Putamen (tissue), 1 donor: ENCODE measurements around the gene RBM18.

ENCODE experiments used
- DNase-seq: peaks from one replicate; pipeline ENCODE4 v3.0.0-alpha.2; 2016; ENCODE audit warnings: low spot score

The RBM18 gene

DNA sequence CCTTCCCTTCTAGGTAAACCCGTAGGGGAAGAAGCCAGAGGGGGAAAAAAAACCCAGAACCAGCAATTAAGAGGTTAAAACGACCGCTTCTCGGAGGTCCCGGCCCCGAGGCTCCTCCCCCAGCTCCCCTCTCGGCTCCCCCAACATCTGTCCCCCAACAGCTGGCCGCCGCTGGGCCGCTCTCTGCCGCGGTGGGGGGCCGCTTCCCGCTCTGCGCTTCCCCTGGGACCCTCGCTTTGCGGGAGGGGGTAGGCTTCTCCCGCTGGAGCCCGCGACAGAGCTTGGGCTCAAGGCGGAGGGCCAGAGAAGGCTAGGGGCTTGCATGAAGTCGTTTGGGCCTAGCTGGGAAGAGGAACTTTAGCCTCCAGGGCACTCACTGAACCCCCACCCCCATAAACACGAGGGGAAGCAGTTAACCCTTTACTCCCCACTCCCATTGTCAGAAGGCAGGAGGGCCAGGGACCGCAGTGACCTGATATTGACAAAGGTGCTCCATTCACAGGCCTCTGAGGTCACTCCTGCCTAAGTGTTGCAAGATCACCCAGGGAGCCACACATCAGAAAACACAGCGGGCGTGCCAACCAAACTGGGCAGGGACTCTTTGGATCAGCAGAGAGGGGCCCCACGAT, 43.3 kb downstream of the RBM18 start:
- DNase-seq: no peak

GRCh38 chr9:122220673-122221182, 43.9 kb downstream of the RBM18 start:
- no peak for DNase-seq

- DNase-seq: no peak
Measured at GRCh38 chr9:122219856-122220672, 44.6 kb downstream of the RBM18 start.

DNA sequence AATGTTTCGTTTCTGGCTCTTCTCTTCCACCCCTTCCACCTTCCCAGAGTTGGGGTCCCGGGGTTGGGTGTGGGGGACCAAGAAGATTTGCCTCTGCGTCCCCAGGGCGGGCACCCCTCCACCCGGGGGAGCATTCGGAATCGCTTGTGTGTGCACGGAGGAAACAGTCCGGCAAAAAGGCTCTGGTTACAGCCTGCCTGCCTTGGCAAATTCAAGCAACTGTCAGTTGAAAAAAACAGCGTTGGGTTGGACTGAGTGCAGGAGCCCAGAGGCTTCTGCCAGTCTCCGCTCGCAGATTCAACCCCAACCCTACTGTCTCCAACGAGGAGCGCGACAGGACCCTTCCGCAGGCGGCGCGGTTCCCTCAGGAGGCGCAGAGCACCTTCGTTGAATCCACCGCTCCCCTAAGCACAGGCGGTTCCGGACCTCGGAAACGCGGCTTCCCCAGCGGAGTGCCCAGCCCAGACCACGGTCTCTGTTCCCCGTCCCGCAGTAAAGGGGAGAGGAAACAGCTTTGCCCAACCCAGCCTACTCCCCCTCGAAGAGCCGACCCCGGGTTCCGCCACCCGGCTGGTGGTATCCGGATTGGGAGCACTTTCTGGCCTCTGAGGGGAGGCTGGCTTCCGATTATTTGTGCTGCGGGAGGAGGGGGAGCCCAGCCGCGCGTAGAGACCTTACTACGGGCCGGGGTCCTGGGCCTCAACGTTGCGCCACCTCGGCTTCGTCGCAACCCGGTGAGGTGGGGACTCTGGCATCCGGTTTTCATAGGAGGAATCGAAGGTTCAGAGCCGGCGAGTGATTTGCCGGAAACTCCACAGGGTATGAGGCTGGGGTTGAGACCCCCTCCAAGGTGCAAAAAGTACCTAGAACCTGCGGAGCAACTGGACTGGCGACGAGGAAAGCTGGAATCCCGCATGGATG, 45.4 kb downstream of the RBM18 start:
- DNase-seq: no peak

GRCh38 chr9:122218071-122218934, 46.3 kb downstream of the RBM18 start:
- DNase-seq: no peak

- DNase-seq: no peak
Measured at GRCh38 chr9:122217640-122218039, 47.0 kb downstream of the RBM18 start.

DNA sequence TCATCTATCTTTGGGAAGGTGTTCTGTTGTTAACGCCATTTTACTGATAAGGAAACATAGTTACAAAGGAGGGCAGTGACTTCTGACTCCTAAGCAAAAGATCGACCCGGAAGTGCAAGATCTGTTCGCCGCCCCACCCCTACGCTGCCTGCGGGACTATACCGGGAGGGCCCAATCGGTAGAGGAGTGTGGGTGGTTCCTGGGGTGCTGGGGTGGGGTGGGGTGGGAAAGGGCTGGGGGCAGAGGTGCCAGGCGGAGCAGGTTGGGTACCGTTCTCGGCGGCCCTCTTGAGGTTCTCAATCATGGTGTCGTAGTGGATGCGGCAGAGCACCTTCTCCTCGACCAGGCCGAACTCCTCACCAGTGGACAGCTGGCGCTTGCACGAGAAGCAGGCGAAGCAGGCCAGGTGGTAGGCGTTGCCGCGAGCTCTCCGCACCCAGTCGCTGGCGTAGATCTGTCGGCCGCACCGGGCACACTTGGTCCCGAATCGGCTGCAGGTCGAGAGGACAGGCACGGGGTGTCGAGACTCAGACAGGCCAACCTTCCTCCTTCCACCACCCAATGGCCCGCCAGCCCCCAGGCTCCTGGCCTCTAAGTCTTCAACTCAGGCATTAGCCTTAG, 47.7 kb downstream of the RBM18 start:
- no peak for DNase-seq

GRCh38 chr9:122216138-122216797, 48.4 kb downstream of the RBM18 start:
- DNase-seq: no peak

- DNase-seq: no peak
Measured at GRCh38 chr9:122215663-122216062, 49.0 kb downstream of the RBM18 start.

- DNase-seq: no peak
Measured at GRCh38 chr9:122214507-122214906, 50.1 kb downstream of the RBM18 start.

GRCh38 chr9:122213589-122214413, 50.8 kb downstream of the RBM18 start:
- DNase-seq: no peak

DNA sequence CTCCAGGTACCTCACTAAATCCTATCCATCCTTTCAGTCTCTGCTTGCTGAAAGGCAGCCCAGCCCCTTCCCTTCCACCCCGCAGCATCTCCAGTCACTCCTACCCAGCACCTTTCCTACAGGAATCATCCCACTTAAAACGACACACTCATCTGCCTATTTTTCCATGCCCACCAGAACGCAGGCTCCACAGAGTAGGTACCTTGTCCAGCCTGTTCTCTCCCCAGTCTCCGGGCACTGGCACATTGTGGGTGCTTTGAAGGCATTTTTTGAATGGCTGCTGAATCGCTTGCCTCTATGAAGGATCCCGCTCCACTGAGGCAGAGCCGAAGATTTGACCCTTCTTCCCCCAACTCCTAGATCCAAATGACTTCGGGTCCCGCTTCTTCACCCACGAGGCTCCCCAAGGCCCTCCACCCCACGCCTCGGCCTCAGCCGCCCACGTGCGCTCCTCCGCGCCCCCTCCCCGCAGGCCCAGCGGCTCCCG, 51.5 kb downstream of the RBM18 start:
- DNase-seq: no peak

GRCh38 chr9:122212473-122213004, 52.1 kb downstream of the RBM18 start:
- no peak for DNase-seq

DNA sequence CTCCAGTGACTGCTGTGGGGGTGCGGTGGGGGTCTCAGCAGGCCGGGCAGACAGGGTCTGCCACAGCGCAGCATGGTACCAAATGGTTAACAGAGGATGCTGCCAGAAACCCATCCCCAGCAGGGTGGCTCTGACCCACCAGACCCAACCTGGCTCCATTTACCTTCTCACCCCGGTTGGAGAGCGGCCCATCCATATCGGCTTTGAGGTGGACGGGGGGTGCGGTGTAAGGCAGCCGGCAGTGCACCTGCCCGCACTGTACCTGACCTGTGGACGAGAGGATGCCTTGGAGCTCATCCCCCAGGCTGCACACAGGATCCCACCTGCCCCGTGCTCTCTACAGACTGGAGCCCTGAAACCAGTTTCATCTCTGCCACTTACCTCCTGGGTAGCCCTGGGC, 55.2 kb downstream of the RBM18 start:
- no peak for DNase-seq

DNA sequence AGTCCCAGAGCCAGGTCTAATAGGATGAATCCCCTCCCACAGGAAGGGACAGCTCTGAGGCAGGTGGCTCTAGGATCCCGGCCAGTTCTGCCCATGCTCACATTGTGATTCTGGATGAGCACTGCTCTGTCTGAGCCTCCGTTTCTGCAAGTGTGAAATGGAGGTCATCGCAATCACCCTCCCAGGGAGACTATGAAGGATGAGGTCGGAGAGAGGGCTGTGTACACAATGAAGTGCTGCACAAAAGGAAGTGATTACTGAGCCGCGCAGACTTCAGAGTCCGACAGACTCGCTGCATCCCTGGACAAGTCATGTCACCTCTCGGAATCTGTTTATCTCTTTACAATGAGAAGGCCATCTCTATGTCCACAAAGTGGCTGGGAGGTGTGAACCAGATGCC, 57.5 kb downstream of the RBM18 start:
- DNase-seq: no peak

- no peak for DNase-seq
Measured at GRCh38 chr9:122206118-122207046, 58.3 kb downstream of the RBM18 start.

DNA sequence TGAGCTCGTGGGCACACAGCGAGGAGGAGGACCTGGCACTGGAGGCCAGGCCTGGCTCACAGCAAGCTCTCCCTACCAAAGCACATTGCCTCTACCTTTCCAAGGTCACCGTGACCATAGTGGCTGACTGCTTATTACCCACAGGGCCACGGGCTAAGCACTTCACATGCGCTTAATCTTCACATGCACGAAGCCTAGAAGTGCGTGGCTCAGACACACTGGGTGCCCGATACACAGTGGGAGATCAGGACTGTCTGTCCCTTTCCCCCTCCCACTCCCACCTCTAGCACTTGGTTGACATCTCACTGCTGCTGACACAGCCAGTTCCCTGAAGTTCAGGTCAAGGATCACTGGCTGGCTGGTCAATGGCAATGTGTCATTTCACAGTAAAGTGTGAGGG, 59.5 kb downstream of the RBM18 start:
- no peak for DNase-seq

DNA sequence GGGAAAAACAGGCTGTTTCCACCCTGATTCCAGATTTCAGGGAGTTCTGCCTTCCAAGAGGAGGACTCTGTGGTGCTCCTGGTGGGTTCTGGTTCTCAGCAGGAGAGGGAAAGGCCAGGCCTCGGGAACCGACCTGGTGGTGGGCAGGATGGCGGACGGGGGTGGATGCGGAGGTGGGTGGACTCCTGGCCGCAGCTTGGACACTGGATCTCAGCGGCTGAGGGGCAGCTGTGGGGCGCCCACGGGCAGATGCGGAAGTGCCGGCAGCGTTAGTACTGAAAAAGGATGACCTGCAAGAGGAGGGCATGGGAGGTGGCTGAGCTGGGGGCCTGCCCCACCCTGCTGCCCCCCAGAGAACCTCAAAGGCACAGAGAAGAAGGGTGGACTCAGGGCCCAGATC, 60.1 kb downstream of the RBM18 start:
- DNase-seq: no peak
